Lower leg skin (tissue), 4 donors: ENCODE measurements around the gene UBR3. TPM values are rescaled to one million over a fixed set of nuclear protein-coding genes. Genes with fewer than 3 reads are reported as not detected.

ENCODE experiments used
- DNase-seq, 2 donors: peaks; one replicate each; pipeline ENCODE4 v3.0.0-alpha.2; 2019; ENCODE audit warnings: low spot score in 2 of 2
- H3K4me3 ChIP-seq: fragments of 200-600 bp; sonication (generic); 2 replicates; pipeline ENCODE4 v1.5.1; 2017; ENCODE audit warnings: mild to moderate bottlenecking, low read depth; ENCODE audit not compliant: poor library complexity, severe bottlenecking
- POLR2A ChIP-seq, 2 donors: fragments of 450-650 bp; IDR thresholded peaks; one replicate each; pipeline ENCODE4 v1.6.1; 2016 to 2017; ENCODE audit warnings: antibody characterized with exemption in 2 of 2, mild to moderate bottlenecking in 1 of 2, moderate library complexity in 1 of 2
- WGBS, 2 donors: methylation state at CpG; one replicate each; pipeline ENCODE4 v1.1.5; 2018; 5-methylcytosine and 5-hydroxymethylcytosine counted together
- intact Hi-C: fragments of 100-400 bp; cut with DNase I; formaldehyde crosslinking; loops from one replicate; pipeline ENCODE4 v1.15.0; 2023; ENCODE audit warnings: low total_unique reads
- total RNA-seq, 4 donors: library from RNA; depleted of rRNA; stranded (reverse); fragments of >200 nt; gene quantifications; one replicate each; pipeline ENCODE4 v1.1.0, GENCODE V29; 2016
- TF ChIP-seq, protein P1 (sequence below), 3 donors: fragments of 450-650 bp; IDR thresholded peaks; one replicate each; pipeline ENCODE4 v1.5.1; 2016; ENCODE audit warnings: antibody characterized with exemption in 3 of 3, mild to moderate bottlenecking in 3 of 3, moderate library complexity in 2 of 3

Gene UBR3
- total RNA-seq, 4 donors from 2014 or later = 40.8 to 64.7 (median 50.5) TPM

DNA sequence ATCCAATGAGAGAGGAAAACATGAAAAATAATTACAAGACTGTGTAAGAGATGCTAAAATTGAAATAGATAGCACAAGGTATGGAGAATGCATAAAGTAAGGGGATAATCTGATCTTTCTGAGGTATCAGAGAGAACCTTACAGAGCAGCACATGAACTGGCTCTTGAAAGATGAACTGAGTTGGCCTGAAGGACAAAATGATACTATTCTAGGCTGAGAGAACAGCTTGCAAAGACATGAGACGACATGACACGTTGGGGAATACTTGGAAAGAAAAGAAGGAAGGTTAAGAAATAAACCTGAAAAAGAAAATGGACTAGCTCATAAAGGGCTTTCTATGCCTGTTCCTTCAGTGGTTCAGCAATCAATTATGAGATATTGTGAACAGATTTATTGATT, 198.0 kb downstream of the UBR3 start:
- no peak overlapping the region for H3K4me3 ChIP-seq
- no peak for DNase-seq
- TF ChIP-seq, protein P1, sequence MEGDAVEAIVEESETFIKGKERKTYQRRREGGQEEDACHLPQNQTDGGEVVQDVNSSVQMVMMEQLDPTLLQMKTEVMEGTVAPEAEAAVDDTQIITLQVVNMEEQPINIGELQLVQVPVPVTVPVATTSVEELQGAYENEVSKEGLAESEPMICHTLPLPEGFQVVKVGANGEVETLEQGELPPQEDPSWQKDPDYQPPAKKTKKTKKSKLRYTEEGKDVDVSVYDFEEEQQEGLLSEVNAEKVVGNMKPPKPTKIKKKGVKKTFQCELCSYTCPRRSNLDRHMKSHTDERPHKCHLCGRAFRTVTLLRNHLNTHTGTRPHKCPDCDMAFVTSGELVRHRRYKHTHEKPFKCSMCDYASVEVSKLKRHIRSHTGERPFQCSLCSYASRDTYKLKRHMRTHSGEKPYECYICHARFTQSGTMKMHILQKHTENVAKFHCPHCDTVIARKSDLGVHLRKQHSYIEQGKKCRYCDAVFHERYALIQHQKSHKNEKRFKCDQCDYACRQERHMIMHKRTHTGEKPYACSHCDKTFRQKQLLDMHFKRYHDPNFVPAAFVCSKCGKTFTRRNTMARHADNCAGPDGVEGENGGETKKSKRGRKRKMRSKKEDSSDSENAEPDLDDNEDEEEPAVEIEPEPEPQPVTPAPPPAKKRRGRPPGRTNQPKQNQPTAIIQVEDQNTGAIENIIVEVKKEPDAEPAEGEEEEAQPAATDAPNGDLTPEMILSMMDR (IDR thresholded peaks at IDR 0.05) = no peak
- TF ChIP-seq POLR2A (IDR thresholded peaks at IDR 0.05) = no peak
- intact Hi-C loops = no loop called here
- WGBS, 2 donors = 90 to 96% methylated on average over 2 of the region's 2 CpGs

DNA sequence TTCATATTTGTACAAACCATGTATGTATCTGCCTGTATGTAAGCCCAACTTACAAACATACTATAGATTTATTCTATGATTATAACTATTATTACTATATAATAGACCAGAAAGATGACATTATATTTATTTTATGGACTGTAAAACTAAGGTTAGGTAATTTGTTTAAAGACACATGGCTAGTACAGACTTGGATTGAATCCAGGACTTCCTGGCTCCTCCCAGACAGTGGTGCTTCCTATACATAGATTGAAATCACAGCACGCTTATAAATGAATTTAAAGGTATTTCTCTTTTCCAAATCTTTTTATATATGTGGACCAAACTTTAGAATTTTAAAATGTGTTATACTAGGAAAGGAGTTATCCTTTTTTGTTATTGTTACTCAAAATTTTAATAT, 199.1 kb downstream of the UBR3 start:
- no peak for DNase-seq
- TF ChIP-seq, protein P1 (IDR thresholded peaks at IDR 0.05) = no peak
- TF ChIP-seq POLR2A (IDR thresholded peaks at IDR 0.05) = no peak
- intact Hi-C loops = no loop called here
- H3K4me3 ChIP-seq = no peak overlapping the region
- 93 to 96% methylated on average over 1 of the region's 1 CpG for whole genome bisulfite sequencing, 2 donors

DNA sequence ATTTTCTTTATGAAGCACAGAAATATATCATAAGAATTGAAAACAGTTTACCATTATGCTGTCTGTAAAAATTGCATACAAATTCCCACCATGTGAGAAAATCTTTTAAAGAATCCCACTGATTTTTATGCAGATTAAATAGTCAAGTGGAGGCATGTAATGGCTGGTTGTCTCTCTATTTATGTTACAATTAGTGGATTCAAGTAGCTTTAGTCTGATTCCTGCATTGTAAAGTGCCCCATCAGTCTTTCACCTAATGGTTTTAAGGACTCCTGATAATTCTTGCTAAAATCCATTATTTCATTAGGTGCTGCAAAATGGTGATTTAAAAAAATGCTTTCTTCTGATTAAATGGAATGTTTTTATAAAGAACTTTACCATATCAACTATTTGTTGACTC, 202.3 kb downstream of the UBR3 start:
- no peak for TF ChIP-seq POLR2A (IDR thresholded peaks at IDR 0.05)
- TF ChIP-seq, protein P1 (IDR thresholded peaks at IDR 0.05) = no peak

DNA sequence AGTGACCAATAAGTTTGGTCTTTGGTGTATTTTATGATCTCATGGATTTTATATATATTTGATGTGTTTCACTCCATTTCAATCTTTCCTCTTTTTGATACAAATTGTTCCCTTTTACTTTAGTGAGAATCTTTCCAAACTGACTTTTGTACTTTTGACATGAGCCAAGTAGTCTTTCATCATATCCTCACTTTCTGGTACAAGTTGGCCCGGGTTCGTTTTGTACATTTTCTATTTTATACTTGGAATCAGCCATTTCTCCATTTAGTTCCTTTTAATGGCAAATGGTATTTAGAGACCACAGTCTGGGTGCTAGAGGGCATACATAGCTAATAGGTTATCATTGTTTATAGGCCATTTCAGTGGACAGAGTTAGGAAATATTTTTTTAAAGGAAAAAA, 202.8 kb downstream of the UBR3 start:
- intact Hi-C loops = no loop called here
- H3K4me3 ChIP-seq = no peak overlapping the region
- TF ChIP-seq POLR2A (IDR thresholded peaks at IDR 0.05) = no peak
- TF ChIP-seq, protein P1 (IDR thresholded peaks at IDR 0.05) = no peak
- 82 to 87% methylated on average over 2 of the region's 2 CpGs for WGBS, 2 donors
- DNase-seq = no peak

More for the DNA sequence above, 202.3 kb downstream of the UBR3 start:
- no peak for DNase-seq
- intact Hi-C loops = no loop called here
- no peak overlapping the region for H3K4me3 ChIP-seq

DNA sequence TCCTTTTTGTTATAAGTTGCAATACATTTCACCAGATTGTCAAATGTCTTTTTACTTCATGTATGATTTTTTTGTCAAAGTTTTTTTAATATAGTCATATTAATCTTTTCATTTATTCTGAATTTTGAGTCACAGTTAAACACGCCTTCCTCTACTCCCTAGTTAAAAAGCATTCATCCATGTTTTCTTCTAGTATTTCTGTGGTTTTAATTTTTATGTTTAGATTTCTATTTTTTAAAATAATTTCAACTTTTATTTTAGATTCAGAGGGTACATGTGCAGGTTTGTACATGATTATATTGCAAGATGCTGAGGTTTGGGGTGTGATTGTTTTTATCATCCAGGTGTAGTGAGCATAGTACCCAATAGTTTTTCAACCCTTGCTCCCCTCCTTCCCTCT, 204.0 kb downstream of the UBR3 start:
- TF ChIP-seq, protein P1 (IDR thresholded peaks at IDR 0.05) = no peak
- 97 to 100% methylated on average over 1 of the region's 1 CpG for WGBS, 2 donors
- H3K4me3 ChIP-seq = no peak overlapping the region
- DNase-seq = no peak
- intact Hi-C loops = no loop called here

DNA sequence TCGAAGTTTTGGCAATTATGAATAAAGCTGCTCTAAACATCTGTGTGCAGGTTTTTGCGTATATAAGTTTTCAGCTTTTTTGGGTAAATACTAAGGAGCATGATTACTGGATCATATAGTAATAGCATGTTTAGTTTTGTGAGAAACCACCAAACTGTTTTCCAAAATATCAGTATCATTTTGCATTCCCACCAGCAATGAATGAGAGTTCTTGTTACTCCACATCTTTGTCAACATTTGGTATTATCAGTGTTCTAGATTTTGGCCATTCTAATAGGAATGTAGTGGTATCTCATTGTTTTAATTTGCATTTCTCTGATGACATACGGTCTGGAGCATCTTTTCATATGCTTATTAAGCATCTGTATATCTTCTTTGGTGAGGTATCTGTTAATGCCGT, 207.3 kb downstream of the UBR3 start:
- H3K4me3 ChIP-seq = no peak overlapping the region
- 74 to 84% methylated on average over 4 of the region's 4 CpGs for WGBS, 2 donors
- TF ChIP-seq, protein P1 (IDR thresholded peaks at IDR 0.05) = no peak
- no peak for TF ChIP-seq POLR2A (IDR thresholded peaks at IDR 0.05)
- DNase-seq = no peak
- intact Hi-C loops = no loop called here
